Stimulated activated CD4-positive, alpha-beta T cell treated with anti-CD3 and anti-CD28 coated beads, Interleukin-1b, Interleukin-23, amount 100 ng/mL, for 24 hours (primary cell): ENCODE data around the gene PPP1R9B.

ENCODE experiments used
- DNase-seq, 4 experiments: peaks; one replicate each; pipeline ENCODE4 v3.0.0-alpha.2; 2020; ENCODE audit warnings: low read depth in 4 of 4, low spot score in 1 of 4

Gene PPP1R9B

GRCh38 chr17:50150354-50151040, at the start of gene PPP1R9B:
PPP1R9B (minus strand) TSS chr17:50150677; CDS start chr17:50150513, 164 bp downstream.
- no peak for DNase-seq

- DNase-seq = peak in 3 of 4 experiments; percentile 24 to 60 (median 42)
These were observed 49.5 kb upstream of the PPP1R9B start for GRCh38 chr17:50199803-50200456.

DNA sequence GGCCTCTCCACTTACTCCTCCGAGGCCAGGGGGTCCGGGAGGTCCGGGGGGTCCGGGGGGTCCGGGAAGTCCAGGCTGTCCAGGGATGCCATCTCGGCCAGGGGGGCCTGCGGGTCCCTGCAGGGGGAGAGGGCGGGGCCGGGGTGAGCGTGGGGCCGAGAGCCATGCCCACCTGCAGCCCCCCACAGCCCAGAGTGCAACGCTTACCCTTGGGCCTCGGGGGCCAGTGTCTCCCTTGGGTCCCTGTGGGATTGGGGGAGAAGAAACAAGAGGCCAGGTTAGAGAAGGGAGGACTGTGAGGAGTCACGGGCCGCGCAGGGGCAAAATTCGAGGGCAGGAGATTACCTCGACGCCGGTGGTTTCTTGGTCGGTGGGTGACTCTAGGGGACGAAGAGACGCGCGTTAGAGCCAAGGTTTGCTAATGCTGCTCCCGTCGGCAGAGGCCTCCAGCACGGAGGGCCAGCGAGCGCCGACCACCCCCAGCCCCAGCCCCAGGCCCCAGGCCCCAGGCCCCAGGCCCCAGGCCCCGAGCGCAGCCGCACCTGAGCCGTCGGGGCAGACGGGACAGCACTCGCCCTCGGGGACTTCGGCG, 48.8 kb upstream of the PPP1R9B start:
- no peak for DNase-seq

- peak in 3 of 4 experiments; percentile 21 to 49 (median 31) for DNase-seq
These were observed 47.7 kb upstream of the PPP1R9B start for GRCh38 chr17:50198026-50198669.

GRCh38 chr17:50196826-50197225, 46.3 kb upstream of the PPP1R9B start:
- DNase-seq = no peak

DNA sequence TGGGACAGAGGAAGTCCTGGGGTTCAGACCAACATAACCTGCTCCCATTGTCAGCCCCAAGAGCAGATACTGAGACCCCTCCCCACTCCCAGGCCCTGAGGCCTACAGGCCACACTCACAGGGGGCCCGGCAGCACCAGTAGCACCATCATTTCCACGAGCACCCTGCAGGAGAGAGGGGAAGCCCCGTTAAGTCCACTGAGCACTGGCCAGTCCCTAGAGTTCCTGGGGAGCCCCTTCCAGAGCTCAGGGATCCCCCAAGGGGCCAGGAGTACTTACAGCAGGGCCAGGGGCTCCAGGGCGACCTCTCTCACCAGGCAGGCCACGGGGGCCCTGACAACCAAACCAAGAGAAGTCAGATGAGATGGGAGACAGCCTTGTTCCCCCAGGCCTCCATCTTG, 45.6 kb upstream of the PPP1R9B start:
- DNase-seq = no peak

GRCh38 chr17:50194934-50195865, 44.7 kb upstream of the PPP1R9B start:
- no peak for DNase-seq

DNA sequence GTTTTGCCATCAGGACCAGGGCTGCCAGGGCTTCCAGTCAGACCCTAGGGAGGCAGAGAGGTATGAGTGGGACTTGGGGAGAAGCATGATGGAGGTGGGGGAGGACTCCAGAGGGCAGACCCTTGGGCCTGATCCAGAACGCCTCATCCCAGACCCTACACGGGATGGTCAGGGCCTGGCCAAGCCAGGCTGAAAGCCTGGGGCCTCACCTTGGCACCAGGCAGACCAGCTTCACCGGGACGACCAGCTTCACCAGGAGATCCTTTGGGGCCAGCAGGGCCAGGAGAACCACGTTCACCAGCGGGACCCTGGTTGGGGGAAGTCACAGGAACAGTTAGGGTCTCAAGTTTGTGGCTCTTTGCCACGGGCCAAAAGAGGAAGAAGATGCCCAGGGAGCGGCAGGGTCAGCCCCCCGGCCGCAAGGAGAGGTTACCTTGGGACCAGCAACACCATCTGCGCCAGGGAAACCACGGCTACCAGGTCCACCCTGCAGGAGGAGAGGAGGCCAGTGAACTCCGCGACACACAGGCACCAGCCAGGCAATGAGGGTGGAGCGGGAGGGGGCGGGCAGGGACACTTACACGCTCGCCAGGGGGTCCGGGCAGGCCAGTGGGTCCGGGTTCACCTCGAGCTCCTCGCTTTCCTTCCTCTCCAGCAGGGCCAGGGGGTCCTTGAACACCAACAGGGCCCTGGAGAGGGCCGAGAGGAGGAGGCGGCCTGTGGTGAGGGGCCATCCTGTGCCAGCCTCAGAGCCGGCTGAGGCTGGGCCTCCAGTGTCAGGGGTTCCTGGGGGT, 43.9 kb upstream of the PPP1R9B start:
- DNase-seq = no peak

DNA sequence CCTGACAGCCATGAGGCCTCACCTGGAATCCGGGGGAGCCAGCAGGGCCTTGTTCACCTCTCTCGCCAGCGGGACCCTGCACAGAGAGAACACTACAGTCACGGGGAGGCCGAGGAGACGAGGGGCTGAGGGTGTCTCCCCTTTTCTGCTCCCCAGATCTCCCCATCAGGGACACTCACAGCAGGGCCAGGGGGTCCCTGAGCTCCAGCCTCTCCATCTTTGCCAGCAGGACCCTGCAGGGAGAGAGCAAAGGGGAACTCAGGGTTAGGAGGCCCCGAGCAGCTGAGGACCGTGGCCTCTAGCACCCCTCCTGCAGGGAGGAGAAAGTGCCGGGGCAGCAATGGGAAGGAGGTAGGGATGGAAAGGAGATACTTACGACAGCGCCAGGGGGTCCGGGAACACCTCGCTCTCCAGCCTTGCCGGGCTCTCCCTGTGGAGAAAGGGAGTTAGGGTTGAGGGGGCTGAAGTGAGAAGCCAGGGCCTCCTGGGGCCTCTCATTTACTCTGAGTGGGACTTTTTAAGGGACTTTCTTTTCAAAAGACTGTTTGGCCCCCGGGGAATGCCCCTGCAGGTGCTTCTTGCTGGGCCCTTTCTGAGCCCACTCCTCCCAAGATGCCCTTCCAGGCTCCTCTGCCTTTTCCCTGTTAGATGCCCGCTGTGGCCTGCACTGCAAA, 42.3 kb upstream of the PPP1R9B start:
- no peak for DNase-seq

GRCh38 chr17:50192144-50192617, 41.7 kb upstream of the PPP1R9B start:
- DNase-seq = no peak

DNA sequence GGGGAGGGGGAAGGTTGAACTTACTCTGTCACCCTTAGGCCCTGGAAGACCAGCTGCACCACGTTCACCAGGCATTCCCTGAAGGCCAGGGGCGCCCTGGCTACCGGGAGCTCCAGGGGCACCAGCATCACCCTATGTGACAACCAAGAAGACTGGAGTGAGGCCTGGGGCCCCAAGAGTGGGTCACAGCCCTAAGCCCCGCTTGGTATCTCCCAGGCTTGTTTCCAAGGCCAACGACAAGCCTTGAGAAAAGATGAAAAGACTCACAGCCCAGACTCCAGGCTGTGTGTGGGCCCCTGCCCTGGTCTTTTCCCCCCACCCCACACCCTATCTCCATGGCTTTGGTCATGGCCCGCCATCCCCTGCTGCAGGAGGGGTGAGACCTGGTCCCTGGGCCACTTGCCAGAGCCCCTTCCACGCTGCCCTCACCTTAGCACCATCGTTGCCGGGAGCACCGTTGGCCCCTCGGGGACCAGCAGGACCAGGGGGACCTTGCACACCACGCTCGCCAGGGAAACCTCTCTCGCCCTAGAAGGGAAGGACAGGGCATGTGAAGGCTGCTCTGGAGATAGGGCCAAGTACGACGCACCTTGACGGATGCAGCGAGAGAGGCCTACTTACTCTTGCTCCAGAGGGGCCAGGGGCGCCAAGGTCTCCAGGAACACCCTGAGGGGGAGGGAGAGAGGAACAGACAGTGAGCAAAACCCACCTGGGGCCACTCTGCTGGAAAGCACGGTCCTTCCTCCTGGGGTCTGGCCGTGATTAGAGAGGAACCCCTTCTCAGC, 41.1 kb upstream of the PPP1R9B start:
- DNase-seq = no peak

GRCh38 chr17:50190603-50191358, 40.3 kb upstream of the PPP1R9B start:
- no peak for DNase-seq

DNA sequence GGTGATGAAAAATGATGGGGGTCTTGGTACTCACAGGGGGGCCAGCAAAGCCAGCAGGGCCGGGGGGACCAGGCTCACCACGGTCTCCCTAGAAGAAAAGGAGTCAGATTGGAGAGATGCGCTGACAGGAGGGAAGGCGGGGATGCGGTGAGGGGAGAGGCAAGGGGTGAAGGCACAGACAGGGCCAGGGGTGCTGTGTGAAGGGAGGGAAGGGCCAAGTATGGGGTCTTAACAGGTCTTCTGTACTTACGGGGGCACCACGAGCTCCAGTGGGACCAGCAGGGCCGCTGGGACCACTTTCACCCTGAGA, 39.8 kb upstream of the PPP1R9B start:
- no peak for DNase-seq

DNA sequence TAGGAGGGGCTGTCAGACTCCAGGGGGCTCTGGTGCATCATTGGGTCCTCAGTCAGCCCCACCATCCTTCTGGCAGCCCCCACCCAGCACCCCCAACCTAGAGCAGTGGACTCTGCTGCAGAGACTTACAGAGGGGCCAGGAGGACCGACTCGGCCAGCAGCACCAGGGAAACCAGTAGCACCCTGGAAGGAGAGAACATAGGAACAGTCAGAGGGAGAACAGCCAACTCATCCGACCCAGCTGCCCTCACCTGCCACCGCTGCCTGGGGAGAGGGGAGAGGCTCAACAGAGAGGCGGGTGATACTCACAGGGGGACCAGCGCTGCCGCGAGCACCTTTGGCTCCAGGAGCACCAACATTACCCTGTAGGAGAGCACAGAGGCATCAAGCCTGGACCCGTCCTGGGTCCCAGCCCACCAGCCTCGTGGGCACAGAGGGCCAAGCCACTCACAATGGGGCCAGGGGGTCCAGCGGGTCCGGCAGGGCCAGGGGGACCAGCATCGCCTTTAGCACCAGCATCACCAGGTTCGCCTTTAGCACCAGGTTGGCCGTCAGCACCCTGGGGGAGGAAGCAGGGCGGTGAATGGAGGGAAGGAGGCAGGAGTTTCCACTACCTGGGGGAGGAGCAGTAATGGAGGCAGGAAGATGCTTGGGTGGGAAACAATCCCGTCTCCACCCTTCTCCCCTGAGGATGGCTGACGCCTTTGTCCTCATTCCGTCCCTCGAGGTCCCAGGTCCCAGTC, 39.2 kb upstream of the PPP1R9B start:
- DNase-seq = no peak

- no peak for DNase-seq
These were observed 38.6 kb upstream of the PPP1R9B start for GRCh38 chr17:50188921-50189549.

DNA sequence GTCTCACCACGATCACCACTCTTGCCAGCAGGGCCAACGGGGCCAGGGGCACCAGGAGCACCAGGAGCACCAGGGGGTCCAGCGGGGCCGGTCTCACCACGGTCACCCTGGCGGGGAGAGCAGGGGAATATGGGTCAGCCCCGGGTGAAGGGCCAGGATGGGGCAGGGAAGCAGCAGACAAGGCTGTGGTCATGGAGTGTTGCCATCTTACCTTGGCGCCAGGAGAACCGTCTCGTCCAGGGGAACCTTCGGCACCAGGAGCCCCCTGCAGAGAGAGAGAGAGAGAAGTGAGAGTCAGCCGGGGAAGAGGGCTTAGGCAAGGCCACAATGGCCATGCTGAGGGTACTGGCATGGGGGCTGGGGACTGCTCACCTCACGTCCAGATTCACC, 38.0 kb upstream of the PPP1R9B start:
- no peak for DNase-seq
